ENCODE data around the gene KCNJ11. TPM values are rescaled to one million over a fixed set of nuclear protein-coding genes. Genes with fewer than 3 reads are reported as not detected.

KCNJ11 gene
- total RNA-seq, 4 donors from 2014 or later = 0.66 to 6.5 (median 2.5) TPM; not detected in 1

- 46% methylated on average over 3 of the region's 3 CpGs for WGBS
- TF ChIP-seq CTCF (IDR thresholded peaks at IDR 0.05) (peak; percentile 54 to 69 (median 55)), EP300 (IDR thresholded peaks at IDR 0.05) (no peak)
- no peaks in the 10 kb centered on the region for H3K27me3 ChIP-seq
- H3K9me3 ChIP-seq = no peaks in the 10 kb centered on the region
- DNase-seq (ENCODE audit: extremely low spot score) = no peak
- H3K36me3 ChIP-seq = peaks cover 0 to 7% (median 3%) of the 10 kb centered on the region in 4 donors
- no peak overlapping the region for H3K27ac ChIP-seq (replicated peaks in 1 of 4)
- H3K4me3 ChIP-seq = peak overlapping the region in 1 of 4 donors; percentile 67
- H3K4me1 ChIP-seq = peaks cover 13 to 34% (median 23%) of the 10 kb centered on the region in 4 donors
- intact Hi-C loops (cut with DNase I) = no loop called here
Measured at GRCh38 chr11:17354601-17354991, 33.9 kb downstream of the KCNJ11 start.

- H3K4me3 ChIP-seq = peak overlapping the region; percentile 58 to 85 (median 72)
- H3K9me3 ChIP-seq = no peaks in the 10 kb centered on the region
- no peaks in the 10 kb centered on the region for H3K27me3 ChIP-seq
- WGBS = 8% methylated on average over 15 of the region's 15 CpGs
- H3K27ac ChIP-seq (replicated peaks in 1 of 4) = peak overlapping the region; percentile 82 to 94 (median 88)
- H3K4me1 ChIP-seq = peaks cover 13 to 34% (median 23%) of the 10 kb centered on the region in 4 donors
- DNase-seq (ENCODE audit: extremely low spot score) = no peak
- intact Hi-C loops (cut with DNase I) = no loop called here
- TF ChIP-seq EP300 (IDR thresholded peaks at IDR 0.05) (no peak), POLR2AphosphoS5 (IDR thresholded peaks at IDR 0.05) (no peak), POLR2A (IDR thresholded peaks at IDR 0.05; ENCODE audit: low read depth) (no peak), CTCF (IDR thresholded peaks at IDR 0.05) (no peak)
- peaks cover 0 to 7% (median 3%) of the 10 kb centered on the region in 4 donors for H3K36me3 ChIP-seq
Measured at GRCh38 chr11:17353821-17354600, 34.4 kb downstream of the KCNJ11 start.

- peaks cover 0 to 7% (median 3%) of the 10 kb centered on the region in 4 donors for H3K36me3 ChIP-seq
- H3K9me3 ChIP-seq = no peaks in the 10 kb centered on the region
- intact Hi-C loops (cut with DNase I) = no loop called here
- peak overlapping the region; percentile 82 to 94 (median 88) for H3K27ac ChIP-seq (replicated peaks in 1 of 4)
- under 1% methylated on average over 55 of the region's 69 CpGs for WGBS
- TF ChIP-seq EP300 (IDR thresholded peaks at IDR 0.05) = no peak
- peak; percentile 54 to 73 for TF ChIP-seq POLR2AphosphoS5 (IDR thresholded peaks at IDR 0.05)
- no peaks in the 10 kb centered on the region for H3K27me3 ChIP-seq
- no peak for DNase-seq (ENCODE audit: extremely low spot score)
- H3K4me3 ChIP-seq = peak overlapping the region; percentile 58 to 85 (median 72)
- peaks cover 13 to 34% (median 23%) of the 10 kb centered on the region in 4 donors for H3K4me1 ChIP-seq
Measured at GRCh38 chr11:17352950-17353820, 35.3 kb downstream of the KCNJ11 start.

- H3K4me3 ChIP-seq = peak within 1 kb of the TSS; percentile 58 to 85 (median 72)
- DNase-seq (ENCODE audit: extremely low spot score) = peak; percentile 92
- no peaks in the 10 kb centered on the region for H3K9me3 ChIP-seq
- under 1% methylated on average over 40 of the region's 61 CpGs for WGBS
- TF ChIP-seq POLR2AphosphoS5 (IDR thresholded peaks at IDR 0.05) (peak; percentile 60 to 67), CTCF (IDR thresholded peaks at IDR 0.05) (no peak)
- H3K27ac ChIP-seq (replicated peaks in 1 of 4) = peak within 1 kb of the TSS; percentile 82 to 94 (median 88)
- no peaks in the 10 kb centered on the region for H3K27me3 ChIP-seq
- intact Hi-C loops (cut with DNase I) = no loop called here
- peaks cover 13 to 34% (median 23%) of the 10 kb centered on the region in 4 donors for H3K4me1 ChIP-seq
- no peaks in the 10 kb centered on the region for H3K36me3 ChIP-seq
Measured at GRCh38 chr11:17351510-17352176, 36.8 kb downstream of the KCNJ11 start, which contains the start of gene NCR3LG1. Gene NCR3LG1 (plus strand): TSS chr11:17351800. CDS start chr11:17351970, 170 bp downstream.
